ENCODE measurements around the gene TMSB10.

Gene TMSB10

DNA sequence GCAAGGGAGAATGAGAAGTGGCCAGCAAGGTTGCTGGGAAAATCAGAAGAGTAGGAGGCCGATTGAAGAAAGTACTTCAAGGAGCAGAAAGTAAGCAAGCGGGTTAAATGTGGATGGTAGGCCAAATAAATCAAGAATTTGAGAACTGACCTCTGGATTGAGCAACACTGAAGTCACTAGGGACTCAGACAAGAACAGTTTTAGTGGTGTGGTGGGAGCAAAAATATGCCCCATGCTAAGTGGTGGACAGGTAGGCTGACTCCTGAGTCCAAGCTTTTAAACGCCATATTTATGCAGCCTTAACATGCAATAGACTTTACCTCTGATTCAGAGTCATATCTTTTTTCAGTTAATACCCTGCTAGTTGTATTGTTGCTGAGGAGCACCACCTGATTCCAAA lies 29.1 kb upstream of the TMSB10 start:
- H3K9ac ChIP-seq (ENCODE audit: low read length), result no peak overlapping the region
- TF ChIP-seq CTCF (IDR thresholded peaks at IDR 0.05; ENCODE audit: low read length) (no peak), EZH2 (IDR thresholded peaks at IDR 0.05; ENCODE audit: borderline replicate concordance, low read length) (no peak)
- H3F3A ChIP-seq (ENCODE audit: insufficient read depth, low read length), result no peaks in the 10 kb centered on the region
- H3K36me3 ChIP-seq (ENCODE audit: insufficient read depth, low read length), result no peaks in the 10 kb centered on the region
- H4K20me1 ChIP-seq (ENCODE audit: insufficient read depth, low read length), result no peaks in the 10 kb centered on the region
- no peaks in the 10 kb centered on the region for H3K79me2 ChIP-seq (ENCODE audit: insufficient read depth, low read length)
- peaks cover 8% of the 10 kb centered on the region; the same call in 1 of the 2 replicates for H3K27me3 ChIP-seq (ENCODE audit: insufficient read depth, low read length)
- H3K27ac ChIP-seq (ENCODE audit: low read depth, low read length, poor library complexity, severe bottlenecking), result no peak overlapping the region
- H3K4me3 ChIP-seq (ENCODE audit: low read depth, low read length, poor library complexity, severe bottlenecking), result no peak overlapping the region
- no peaks in the 10 kb centered on the region for H3K9me3 ChIP-seq (ENCODE audit: low read length)
- H2AFZ ChIP-seq (ENCODE audit: low read length), result no peak overlapping the region
- H3K4me2 ChIP-seq (ENCODE audit: low read length), result no peak overlapping the region
- no peaks in the 10 kb centered on the region for H3K9me2 ChIP-seq (ENCODE audit: low read depth, low read length)
- H3K4me1 ChIP-seq (ENCODE audit: insufficient read depth, low read length, severe bottlenecking), result peaks cover 13% of the 10 kb centered on the region

DNA sequence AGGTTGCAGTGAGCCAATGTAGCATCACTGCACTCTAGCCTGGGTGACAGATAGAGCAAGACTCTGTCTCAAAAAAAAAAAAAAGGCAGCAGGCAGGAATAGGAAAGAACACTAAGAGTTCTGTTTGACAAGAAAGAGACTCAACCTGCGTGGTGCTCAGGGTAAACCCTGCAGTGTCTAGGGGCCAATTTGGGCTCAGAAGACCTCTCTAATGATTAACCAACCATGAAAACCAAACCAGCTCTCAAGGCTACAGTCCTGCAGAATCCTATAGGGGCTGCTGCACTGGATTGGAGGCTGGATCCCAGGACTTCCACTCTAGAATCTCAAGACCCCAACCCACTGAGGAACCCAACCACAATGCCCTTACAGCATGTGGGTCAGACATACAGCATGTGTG lies 27.0 kb upstream of the TMSB10 start:
- Histone ChIP-seq H4K20me1 (ENCODE audit: insufficient read depth, low read length) (no peaks in the 10 kb centered on the region), H3K79me2 (ENCODE audit: insufficient read depth, low read length) (no peaks in the 10 kb centered on the region), H3K4me3 (ENCODE audit: low read depth, low read length, poor library complexity, severe bottlenecking) (no peak overlapping the region), H3F3A (ENCODE audit: insufficient read depth, low read length) (no peaks in the 10 kb centered on the region), H3K9me2 (ENCODE audit: low read depth, low read length) (no peaks in the 10 kb centered on the region), H3K9ac (ENCODE audit: low read length) (no peak overlapping the region), H3K4me2 (ENCODE audit: low read length) (no peak overlapping the region), H3K9me3 (ENCODE audit: low read length) (no peaks in the 10 kb centered on the region), H2AFZ (ENCODE audit: low read length) (no peak overlapping the region), H3K4me1 (ENCODE audit: insufficient read depth, low read length, severe bottlenecking) (peaks cover 24% of the 10 kb centered on the region), H3K27me3 (ENCODE audit: insufficient read depth, low read length) (peaks cover 8% of the 10 kb centered on the region; the same call in 1 of the 2 replicates), H3K27ac (ENCODE audit: low read depth, low read length, poor library complexity, severe bottlenecking) (no peak overlapping the region), H3K36me3 (ENCODE audit: insufficient read depth, low read length) (no peaks in the 10 kb centered on the region)
- TF ChIP-seq CTCF (IDR thresholded peaks at IDR 0.05; ENCODE audit: low read length) (no peak), EZH2 (IDR thresholded peaks at IDR 0.05; ENCODE audit: borderline replicate concordance, low read length) (no peak)

GRCh38 chr2:84878896-84879583 lies 26.4 kb upstream of the TMSB10 start:
- no peak overlapping the region for H2AFZ ChIP-seq (ENCODE audit: low read length)
- H3K79me2 ChIP-seq (ENCODE audit: insufficient read depth, low read length), result no peaks in the 10 kb centered on the region
- no peaks in the 10 kb centered on the region for H3K9me3 ChIP-seq (ENCODE audit: low read length)
- H4K20me1 ChIP-seq (ENCODE audit: insufficient read depth, low read length), result no peaks in the 10 kb centered on the region
- H3K4me1 ChIP-seq (ENCODE audit: insufficient read depth, low read length, severe bottlenecking), result peaks cover 24% of the 10 kb centered on the region
- H3F3A ChIP-seq (ENCODE audit: insufficient read depth, low read length), result no peaks in the 10 kb centered on the region
- H3K4me2 ChIP-seq (ENCODE audit: low read length), result no peak overlapping the region
- H3K36me3 ChIP-seq (ENCODE audit: insufficient read depth, low read length), result no peaks in the 10 kb centered on the region
- H3K4me3 ChIP-seq (ENCODE audit: low read depth, low read length, poor library complexity, severe bottlenecking), result no peak overlapping the region
- TF ChIP-seq EZH2 (IDR thresholded peaks at IDR 0.05; ENCODE audit: borderline replicate concordance, low read length) (no peak), CTCF (IDR thresholded peaks at IDR 0.05; ENCODE audit: low read length) (no peak)
- no peak overlapping the region for H3K27ac ChIP-seq (ENCODE audit: low read depth, low read length, poor library complexity, severe bottlenecking)
- no peak overlapping the region for H3K9ac ChIP-seq (ENCODE audit: low read length)
- no peaks in the 10 kb centered on the region for H3K9me2 ChIP-seq (ENCODE audit: low read depth, low read length)
- peaks cover 8% of the 10 kb centered on the region; the same call in 1 of the 2 replicates for H3K27me3 ChIP-seq (ENCODE audit: insufficient read depth, low read length)
